HG02870 (cell line): Measurements from ENCODE around the gene TUFM.
"Not testable (repeated sequence)": the region's sequence is repeated elsewhere in the genome, so short reads cannot be mapped to it uniquely, and the experiment has no call there.

Experiments
- ATAC-seq: cut with Tn5 transposase; IDR thresholded peaks from one replicate; pipeline ENCODE4 v1.9.1; 2021; ENCODE audit warnings: mild to moderate bottlenecking, moderate library complexity; ENCODE audit not compliant: unreplicated experiment

The TUFM gene

DNA sequence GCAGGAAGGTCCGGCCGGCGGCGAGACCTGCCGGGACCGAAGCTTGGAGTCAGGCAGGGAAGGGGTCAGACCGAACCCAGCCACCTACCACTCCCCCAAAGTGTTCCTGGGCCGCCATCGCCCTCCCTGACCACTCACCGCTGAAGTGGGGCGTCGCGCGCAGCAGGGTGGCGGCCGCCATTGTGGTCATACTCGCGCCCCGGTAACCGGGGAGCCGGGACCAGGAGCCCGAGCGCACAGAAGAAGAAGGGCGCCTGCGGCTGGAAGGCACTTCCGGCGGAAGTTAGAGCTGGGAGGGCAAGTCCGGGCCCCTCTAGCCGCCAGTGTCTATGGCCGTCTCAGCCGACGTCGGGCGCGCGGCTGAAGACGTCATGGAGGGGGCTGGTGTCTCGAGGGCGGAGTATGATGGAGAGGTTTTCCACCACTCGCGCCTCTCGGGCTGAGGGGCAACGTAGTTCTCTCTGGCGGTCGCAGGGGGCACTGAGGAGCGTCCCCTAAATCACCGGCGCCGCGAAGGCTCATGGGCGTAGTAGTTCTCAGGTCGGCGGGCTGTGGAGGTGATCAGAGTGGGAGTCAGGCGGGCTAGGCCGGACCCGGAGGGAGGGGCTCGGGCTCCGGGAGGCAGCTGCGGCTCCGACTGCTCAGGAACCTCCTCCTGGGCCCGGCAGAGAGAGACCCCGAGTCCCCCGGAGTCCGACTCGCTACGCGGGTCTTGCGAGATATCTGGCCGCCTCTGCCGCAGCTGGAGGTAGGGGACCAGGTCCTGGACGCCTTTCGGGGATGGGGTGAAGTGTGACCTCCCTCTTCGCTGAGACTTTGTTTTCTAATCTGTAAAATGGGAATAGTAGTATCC, at the start of gene TUFM:
Gene TUFM (minus strand): TSS at position 269 of the 853 bp plus-strand sequence. CDS start 79 bp downstream, at position 190.
- ATAC-seq: peak; percentile 91

DNA sequence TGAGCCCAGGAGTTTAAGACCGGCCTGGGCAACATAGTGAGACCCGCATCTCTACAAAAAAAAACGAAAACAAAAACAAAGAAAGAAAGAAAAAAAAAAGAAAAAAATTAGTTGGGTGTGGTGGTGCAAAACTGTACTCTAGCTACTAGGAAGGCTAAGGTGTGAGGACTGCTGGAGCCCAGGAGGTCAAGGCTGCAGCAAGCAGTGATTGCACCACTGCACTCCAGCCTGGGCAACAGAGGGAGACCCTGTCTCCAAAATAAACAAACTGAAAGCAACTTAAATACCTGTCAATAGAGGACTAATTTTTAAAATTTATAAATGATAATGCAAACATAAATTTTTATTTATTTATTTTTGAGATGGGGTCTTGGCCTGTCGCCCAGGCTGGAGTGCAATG, 49.5 kb upstream of the TUFM start:
- ATAC-seq: no peak

DNA sequence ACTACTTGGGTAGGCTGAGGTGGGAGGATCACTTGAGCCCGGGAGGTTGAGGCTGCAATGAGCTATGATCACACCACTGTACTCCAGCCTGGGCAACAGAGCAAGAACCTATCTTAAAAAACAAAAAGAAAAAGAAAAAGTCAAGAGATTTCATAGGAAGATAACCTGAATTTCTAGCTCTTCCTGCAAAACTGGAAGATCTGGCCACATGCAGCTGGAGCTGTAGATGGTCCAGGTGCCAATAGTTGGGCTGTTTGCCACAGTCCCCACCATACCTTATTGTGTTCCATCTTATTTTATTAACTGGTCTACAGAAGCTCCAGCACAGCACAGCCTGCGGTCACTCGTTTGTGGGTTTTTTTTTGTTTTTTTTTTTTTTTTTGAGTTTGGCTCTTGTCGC, 47.1 kb upstream of the TUFM start:
- no peak for ATAC-seq

DNA sequence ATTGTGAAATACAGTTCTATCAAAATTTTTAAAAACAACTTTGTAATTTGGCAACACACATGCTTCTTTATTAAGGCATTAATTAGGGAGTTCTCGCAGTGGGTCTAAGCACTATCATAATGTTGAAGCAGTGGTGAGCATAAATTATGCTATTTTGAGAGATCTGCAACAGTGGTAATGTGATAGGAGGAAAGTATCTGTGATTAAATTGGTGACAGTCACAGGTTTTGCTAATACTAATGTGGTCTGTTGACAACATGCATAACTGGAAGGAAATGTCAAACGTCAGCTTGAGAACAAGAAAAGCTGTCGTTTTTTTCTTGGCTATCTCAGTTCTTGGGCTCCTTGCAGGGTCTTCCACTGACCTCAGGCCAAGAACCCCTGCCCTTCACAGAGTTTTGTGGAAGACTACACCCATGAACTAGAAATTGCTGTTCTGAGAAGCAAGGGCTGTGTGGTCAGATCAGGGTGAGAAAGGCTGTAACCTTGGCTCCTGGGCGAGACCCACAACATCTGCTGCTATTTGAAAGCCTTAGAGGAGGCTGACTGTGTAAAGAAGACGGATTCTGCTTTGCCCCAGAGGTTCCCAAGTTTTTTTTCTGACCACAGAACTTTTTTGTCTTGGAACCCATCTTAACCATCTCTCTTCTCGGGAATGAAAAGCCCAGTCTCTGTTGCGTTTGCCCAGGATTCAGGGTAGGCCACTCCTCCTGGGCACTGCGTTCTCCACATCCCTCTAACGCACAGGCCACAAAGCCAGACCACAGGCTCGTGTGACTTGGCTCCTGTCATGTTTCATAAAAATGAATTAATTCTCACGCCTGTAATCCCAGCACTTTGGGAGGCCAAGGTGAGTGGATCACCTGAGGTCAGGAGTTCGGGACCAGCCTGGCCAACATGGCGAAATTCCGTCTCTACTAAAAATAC, 46.1 kb upstream of the TUFM start:
- no peak for ATAC-seq

DNA sequence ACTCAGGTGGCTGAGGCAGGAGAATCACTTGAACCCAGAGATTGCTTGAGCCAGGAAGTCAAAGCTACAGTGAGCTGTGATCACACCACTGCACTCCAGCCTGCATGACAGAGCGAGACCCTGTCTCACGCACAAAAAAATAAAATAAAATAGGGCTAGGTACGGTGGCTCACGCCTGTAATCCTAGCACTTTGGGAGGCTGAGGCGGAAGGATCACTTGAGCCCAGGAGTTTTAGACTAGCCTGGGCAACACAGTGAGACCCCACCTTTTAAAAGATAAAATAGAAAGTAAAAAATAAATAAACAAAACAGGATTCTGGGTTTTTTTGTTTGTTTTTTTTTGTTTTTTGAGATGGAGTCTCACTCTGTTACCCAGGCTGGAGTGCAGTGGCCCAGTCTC, 44.2 kb upstream of the TUFM start:
- not testable (repeated sequence) for ATAC-seq

DNA sequence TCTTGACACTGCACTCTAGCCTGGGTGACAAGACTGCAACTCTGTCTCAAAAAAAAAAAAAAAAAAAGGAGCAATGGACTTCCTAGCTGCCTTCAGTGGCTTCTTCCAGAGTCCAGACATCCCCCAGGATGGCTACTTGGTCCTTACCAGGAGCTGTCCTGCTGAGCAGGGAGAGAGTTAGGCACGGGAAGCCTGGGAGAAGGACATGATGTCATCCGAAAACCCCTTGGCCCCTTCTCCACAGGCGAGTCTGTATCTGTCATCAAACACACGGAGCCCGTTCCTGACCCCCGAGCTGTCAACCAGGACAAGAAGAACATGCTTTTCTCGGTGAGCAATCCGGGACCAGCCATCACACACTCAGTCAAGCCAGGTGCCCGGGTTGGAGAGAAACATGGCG, 40.8 kb upstream of the TUFM start:
- ATAC-seq: no peak

DNA sequence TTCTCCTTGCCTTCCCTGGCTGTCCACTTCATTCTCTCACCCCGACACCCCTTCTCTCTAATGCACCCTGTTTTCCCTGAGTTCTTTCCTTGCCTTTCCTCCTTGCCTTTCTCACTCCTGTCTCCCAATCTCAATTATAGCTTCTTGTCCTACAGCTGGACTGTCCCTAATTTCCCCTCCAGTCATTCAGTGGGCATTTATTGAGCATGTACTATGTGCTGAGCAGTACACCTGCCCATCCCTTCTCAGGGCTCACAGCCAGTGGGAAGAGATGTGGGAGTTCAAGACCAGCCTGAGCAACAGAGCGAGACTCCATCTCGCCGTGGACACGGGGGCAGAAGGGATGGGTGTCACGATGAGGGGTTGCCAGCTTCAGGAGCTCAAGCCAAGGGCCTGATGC, 37.9 kb upstream of the TUFM start:
- ATAC-seq: no peak

DNA sequence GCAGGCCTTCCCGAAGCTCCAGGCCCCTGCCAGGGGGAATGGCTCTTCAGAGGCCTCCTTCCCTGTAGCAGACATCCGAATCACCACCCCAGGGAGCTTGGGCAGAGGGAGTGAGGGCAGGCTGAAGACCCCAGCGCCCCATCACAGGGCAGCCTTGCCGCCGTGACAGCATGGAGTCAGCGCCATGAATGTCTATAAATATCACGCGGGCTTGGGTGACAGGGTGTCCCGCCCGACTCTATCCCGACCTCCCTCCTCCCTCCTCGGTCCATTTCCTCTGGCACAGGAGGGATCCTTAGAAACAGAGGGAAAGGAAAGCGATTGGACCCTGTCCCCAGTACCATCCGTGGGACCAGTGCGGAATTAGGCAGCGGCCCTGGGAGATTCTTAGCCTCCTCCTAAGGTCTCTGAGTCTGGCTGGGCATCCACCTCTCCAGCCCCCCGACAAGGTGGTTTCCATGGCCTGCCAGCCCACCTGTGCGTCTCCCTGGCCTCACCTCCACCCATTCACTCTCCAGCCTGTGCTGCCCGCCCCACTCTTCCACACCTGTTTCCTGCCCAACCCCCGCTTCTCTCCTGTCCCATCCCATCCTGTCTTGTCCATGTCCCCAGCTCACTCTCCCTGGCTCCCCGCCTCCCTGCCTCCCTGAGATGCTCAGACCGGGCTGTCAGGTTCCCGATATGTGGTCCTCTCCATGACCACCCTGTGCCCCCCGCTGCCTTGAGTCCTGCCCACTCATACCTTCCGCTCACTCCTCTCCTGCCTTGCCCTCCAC, 37.3 kb upstream of the TUFM start:
- no peak for ATAC-seq

DNA sequence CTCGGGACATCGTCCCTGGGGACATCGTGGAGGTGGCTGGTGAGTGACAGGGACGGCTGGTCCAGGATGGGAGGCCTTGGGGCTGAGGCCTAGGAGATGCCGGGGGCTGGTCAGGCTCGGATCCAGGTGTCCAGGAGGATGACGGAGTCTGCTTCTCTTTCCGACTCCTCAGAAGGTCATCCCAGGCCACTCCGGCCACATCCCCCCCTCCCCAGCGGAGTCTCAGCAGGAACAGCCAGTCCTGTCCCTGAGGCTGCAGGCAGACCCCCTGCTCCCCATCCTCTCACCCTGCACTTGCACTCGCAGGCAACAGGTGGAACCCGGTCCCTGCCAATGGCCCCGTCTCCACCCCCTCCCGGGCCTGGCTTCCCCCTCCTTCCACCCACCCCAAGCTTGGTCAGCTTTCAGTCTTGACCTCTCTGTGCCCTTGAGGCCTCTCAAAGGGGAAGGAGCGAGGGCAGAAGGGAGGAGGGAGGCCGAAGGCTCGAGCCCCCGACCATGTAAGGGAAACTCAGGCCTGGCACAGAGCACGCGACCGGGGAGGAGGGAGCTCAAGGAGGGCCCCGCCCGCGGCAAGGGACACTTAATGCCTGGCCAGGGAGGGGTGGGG, 36.5 kb upstream of the TUFM start:
- ATAC-seq: no peak

DNA sequence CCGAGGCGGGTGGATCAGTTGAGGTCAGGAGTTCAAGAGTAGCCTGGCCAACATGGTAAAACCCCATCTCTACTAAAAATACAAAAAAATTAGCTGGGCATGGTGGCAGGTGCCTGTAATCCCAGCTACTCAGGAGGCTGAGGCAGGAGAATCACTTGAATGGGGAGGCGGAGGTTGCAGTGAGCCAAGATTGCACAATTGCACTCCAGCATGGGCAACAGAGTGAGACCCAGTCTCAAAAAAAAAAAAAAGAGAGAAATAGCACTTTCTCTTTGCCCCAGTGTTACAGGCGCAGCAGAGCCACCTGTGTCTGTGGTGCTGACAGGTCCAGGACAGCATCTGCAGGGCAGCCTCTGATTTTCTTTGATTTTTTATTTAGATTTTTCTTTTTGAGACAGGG, 35.4 kb upstream of the TUFM start:
- not testable (repeated sequence) for ATAC-seq

DNA sequence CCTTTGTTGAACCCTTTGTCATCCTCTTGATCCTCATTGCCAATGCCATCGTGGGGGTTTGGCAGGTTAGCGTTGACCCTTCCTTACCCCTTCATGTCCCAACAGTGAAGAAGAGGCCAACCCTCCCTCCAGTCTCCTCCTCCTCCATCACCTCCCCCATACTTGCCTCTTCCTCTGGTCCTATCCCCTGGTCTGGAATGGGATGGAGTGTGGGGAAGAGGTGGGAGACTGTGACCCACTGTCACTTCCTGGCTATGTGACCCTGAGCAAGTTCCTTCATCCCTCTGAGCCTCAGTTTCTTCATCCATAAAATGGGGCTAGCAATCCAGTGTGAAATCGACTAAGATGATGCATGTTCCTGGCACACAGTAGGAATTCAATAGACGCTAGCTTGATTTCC, 34.8 kb upstream of the TUFM start:
- ATAC-seq: no peak

DNA sequence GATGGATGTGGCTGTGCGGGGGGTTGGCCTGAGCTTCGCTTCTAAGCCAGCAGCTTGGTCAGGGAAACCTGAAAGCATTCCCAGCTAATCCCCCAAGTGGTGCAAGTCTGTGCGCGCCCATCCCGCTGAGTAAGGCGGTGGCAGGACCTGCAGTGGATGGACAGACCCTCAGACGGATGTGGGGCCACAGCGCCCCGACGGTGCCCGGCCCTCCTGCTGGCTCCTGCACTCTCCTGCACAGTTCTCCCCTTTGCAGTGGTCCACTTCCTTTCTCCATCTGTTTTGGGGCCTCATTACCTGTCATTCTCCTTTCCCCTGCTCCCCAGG, 34.4 kb upstream of the TUFM start:
- no peak for ATAC-seq

DNA sequence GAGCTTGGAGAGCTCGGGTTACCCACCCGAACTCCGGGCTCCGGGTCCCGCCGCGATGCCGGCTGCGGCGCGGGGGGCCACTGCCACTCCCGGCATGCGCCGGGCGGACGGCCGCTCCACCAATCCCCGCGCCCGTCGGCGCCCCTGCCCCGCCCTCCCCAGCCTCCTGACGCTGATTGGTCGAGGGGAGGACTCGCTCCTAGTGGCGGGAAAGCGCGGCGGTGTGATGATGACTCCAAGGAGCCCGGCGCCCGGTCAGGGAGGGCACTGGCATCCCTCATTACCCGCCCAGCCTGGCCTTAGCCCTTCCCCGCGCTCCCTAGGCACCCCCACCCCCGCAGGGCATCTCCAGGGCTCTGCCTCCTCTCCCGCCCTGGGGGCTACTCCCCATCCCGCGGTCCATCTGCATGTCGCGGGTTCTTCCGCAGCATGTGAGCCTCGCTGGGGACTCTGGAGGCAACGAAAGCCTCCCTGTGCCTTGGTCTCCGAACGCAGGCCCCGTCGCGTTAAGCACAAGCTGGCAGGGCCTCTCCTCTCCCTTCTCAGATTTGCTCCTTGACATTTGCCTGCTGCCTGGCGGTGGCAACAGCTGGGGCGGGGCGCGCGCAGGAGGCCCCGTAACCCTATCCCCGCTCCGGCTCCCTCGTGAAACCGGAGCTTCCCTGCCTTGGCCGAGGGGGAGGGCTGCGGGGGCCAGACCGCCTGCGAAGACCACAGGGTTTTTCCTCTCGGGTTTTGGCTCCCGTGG, 33.9 kb upstream of the TUFM start:
- peak; percentile 67 for ATAC-seq

DNA sequence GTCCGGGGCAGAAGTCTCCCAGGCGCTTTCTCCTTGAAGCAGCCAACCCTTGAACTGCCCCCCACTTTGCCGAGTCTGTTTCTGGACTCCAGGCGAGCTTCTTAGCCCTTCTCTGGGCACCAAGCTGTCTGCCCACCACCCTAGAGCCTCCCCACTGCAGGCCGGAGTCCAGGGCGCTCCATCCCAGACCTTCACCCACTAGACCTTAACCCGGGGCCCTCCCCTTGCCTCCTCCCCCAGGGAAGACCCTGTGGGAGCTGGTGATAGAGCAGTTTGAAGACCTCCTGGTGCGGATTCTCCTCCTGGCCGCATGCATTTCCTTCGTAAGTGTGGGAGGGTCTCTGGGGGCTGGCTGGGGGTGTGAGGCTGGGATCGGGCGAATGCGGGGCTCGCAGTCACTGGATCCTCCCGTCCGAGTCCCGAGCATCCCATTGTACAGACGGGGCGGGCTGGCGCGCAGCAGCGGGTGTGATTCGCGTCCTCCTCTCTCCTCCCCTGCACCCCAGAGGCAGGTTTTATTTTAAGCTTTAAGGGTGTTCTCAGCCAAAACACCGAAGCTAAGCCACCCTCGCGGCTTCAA, 33.2 kb upstream of the TUFM start:
- ATAC-seq: peak; percentile 12

DNA sequence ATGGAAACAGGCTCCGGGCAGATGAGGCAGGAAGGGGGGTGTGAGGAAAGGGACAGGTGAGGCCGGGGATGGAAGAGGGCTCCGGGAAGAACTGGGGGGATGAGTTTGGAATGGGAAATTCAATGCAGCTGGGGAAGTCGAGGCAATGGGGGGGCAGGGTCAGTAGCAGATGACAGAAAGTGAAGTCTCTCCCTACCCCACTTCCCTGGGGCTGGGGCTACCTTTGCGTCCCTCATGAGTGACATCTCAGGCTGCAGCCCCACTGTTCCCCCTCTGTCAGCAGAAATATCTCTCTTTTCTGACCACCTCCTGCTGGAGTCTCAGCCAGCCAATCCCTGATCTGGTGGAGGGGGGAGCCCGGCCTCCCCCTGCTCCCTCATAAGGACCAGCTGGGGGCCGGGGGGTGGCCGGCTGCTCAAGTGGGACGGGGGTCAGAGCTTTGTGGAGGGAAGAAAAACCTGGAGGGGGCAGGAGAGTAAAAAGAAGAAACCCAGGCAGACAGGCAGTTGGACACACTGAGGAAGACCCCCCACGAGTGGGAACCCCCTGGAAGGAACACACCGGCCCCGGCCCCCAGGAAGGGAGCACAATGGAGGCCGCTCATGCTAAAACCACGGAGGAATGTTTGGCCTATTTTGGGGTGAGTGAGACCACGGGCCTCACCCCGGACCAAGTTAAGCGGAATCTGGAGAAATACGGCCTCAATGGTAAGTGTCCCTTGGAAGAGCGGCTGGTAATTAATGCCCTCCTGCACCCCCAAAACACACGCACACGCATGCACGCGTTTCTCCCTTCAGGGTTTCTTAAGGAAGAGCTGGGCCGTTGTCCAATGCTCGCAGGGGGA, 32.2 kb upstream of the TUFM start, which contains the start of gene ATP2A1:
Gene ATP2A1 (plus strand): TSS at position 406 of the 844 bp plus-strand sequence. CDS start 184 bp downstream, at position 590.
- ATAC-seq: no peak

DNA sequence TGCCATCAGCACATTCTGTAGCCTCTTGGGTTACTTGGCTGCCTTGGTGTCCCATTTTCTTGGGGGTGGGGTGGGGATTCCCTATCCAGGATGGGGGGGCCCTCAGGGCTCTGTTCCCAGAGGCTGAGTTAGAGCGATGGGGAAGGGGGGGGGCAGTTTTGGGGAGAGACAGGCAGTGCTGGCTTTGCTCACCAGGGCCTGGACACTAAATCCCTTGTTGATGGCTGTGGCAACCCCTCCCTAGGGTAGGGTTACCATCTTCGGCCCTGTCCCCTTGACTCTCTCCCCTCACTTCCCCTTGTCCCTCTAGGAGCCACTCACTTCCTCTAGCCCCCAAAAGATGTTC, 31.5 kb upstream of the TUFM start:
- no peak for ATAC-seq

DNA sequence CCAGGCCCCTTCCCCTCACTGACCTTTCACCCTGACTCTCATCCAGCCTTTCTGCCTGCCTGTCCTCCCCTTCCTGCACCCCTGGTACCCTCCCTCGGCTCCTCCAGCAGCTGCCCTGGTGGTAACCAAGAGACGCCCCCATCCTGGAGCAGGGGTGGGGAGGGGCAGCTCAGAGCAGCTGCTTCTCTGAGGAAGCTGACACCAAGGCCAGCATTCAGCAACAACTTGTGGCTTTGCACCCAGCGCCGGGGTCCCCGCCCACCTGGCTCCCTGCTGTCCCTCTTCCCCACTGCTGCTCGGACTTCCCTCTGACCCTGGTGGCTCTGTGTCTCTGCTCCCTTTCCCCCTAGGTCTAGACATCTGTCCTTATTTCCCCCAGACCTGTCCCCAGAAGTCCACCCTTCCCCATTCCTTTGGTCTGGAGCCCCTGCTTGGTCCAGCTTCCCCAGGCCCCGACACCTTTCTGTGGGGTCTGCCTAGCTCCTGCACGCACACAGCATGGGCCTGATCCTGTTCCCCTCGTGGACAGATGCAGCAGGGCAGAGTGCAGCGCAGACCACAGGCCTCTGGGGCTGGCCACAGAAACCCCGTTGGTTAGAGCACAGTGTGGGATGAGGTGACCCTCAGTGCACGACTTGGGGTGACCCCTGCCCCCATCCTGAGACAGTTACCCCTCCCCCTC, 31.0 kb upstream of the TUFM start:
- no peak for ATAC-seq

DNA sequence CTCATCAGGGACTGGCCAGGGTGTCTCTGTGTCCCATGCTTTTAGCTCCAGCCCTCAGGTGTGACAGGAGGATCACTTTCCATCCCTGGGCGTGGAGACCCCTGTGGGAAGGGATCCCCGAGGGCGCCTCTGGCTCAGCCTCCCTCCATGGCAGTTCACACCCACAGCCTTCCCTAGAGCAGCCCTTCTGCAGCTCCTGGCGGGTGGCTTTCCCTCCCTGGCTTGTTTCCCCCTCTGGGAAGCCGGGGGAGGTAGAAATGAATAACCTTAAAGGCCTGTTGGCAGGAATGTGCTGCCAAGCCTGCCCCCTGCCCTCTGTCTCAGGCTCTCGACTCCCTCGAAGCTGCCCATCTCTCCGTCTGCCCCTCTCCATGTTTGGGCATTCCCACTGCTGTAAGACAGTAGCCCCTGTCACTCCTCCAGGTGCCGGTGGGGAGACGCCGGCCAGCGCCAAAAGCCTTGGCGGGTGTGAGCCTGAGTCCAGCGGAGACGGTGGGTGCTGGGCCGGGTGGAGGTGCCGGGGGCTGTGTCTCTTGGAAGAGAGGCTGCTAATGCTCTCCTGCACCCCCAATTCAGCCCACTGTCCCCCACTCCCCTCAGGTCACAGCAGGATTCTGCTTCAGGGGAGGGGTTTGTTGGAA, 30.0 kb upstream of the TUFM start:
- ATAC-seq: no peak
